Stimulated activated CD8-positive, alpha-beta memory T cell treated with anti-CD3 and anti-CD28 coated beads, Interleukin-12 subunit alpha, Interleukin-12 subunit beta, amount 100 ng/mL, for 1 hour (primary cell): ENCODE results near the gene GOLGA1.

Source experiments
- DNase-seq: peaks from one replicate; pipeline ENCODE4 v3.0.0-alpha.2; 2020; ENCODE audit warnings: low read depth

The GOLGA1 gene

DNA sequence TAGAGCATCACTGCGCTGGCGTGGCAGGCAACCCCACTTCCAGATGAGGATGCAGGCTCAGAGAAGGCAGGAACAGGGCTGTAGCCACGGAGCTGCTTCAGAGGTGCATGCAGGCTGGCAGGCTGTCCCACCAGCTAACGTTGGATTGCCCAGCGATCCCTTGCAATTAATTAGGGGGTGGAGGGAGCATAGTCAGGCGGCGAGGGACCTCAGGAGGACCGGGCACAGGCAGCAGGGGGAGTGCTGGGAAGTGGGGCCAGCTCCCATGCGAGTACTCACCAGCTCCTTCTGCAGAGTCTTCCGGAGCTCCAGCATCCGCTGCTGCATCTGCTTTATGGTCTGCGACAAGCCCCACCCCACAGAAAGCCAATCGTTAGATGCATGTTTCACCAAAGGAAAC, 58.7 kb downstream of the GOLGA1 start:
- no peak for DNase-seq

DNA sequence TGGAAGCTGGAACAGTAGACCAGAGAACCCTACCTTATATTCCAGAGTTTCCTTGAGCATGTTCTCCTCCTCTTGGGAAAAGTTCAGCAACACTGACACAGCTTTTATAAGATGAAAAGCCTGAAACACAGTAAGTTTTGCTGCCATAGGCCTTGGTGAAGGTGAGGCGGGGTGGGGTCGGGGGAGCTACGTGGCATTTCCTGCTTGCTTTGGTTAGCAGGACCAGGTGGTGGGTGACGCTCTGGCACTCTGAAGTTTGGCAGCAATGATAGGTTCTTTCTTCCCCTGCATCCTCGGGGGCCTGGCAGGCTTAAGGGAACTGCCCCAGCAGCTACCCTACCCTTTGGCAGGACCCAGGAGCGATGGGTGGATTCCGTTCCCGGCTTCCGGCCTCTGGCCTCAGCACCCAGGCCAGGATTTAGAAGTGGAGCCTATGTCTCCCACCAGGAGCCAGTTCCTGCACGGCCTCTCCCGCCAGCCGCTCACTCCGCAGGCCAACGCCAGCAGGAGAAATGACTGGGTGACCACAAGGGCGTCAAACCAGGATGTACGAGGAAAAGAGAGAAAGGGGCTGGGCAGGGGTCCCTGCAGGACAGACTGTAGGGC, 59.6 kb downstream of the GOLGA1 start:
- DNase-seq: no peak

DNA sequence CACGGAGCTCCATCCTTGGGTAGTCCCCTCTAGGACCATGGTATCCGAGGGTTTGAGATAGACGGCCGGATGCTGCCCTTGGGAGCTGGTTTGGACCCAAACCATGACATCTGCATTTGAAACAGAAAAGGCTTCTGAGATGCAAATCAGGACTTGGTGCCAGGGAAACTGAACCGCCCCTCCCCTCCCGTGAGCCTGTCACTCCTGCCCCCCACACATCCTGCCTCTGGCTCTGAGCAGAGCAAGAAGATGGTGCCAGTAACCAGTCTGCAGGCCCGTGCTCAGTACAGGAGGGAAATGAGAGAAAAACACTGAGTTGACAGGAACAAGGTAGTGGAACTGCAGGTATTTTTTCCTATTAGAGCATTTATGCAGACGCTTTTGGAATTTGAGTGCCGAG, 60.4 kb downstream of the GOLGA1 start:
- DNase-seq: no peak

DNA sequence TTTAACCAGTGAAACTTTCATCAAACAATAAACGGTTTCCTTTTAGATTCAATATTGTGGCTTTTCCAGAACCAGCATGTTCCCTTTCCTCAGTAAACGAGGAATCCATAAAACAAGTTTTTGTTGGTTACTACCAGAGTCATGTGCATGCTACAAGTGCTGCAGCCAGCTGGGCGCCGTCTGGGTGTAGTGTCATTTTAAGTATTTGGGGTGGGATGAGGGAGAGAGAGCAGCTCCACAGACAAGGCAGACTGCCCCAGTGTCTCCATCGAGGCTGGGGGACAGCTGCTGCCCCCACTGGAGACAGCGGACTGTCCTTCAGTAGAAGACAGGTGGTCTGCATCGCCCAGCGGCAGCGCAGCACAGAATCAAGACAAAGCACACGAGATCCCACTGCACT, 61.7 kb downstream of the GOLGA1 start:
- no peak for DNase-seq

DNA sequence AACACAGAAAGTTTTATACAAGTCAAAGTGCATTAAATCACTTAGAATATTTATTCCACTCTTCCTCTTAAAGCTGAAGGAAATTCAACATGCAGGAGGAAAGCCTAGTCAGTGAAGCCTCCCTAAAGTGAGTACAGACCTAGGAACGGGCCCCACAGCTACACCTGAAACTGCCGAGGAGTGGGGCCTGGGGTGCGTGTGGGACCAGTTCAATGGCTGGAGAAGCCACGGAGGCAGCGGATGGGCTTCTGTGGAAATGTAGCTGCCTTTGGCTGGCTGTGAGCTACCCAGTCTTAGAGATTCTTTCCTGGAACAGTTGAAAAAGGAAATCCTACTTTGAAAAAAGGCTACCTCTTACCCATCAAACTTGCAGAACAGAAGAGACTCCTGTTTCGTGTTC, 62.4 kb downstream of the GOLGA1 start:
- DNase-seq: no peak

DNA sequence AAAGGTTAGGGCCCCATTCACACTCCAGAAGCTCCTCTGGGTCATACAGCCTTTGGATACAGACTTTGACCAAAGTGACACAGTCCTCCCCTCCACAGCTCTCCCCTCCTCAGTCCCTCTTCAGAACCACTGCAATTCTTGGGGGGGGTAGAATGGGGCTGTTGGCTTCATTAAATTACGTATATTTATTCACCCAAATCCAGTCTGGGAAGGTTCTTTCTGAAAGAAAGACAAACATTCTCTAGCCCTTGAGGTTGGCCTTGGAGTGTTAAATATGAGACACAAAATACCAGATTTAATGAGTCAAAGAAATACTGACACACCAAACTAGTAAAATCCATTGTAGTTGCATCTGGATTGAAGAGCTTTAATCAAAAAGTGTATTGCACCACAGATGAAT, 62.9 kb downstream of the GOLGA1 start:
- DNase-seq: no peak

DNA sequence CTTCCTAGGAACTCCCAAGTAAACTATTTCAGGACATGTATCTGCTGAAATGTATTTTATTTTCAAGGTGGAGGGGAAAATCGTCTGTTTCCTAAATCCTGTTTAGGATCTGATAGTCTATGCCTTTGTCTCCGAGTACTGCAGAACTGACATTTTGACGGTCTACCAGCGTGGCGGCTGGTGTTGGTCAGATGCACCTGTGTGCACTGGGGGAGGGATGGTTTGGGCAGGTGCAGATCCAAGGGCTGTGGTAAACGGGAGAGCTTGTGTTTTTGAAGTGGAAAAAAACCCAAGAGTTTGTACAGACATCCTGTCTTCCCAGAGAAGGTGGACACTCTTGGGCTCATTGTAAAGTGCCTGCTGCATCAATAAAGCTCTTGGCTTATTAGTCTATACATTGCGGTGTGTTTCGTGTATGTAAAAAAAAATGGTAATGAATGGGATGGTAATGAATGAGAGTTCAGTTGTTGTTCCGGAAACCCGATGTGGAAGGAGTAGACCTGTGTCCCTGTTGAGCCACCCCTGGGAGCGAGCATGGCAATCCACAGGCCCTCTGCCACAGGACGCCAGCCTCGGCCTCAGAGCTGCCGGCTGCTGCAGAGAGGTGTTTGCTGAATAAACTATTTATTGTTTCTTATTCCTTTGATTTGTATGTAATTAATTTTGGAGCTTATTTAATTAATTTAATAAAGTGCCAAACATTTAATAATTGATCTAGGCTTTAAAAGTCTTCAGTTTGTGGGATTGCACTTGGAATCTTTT, 63.7 kb downstream of the GOLGA1 start:
- DNase-seq: no peak

DNA sequence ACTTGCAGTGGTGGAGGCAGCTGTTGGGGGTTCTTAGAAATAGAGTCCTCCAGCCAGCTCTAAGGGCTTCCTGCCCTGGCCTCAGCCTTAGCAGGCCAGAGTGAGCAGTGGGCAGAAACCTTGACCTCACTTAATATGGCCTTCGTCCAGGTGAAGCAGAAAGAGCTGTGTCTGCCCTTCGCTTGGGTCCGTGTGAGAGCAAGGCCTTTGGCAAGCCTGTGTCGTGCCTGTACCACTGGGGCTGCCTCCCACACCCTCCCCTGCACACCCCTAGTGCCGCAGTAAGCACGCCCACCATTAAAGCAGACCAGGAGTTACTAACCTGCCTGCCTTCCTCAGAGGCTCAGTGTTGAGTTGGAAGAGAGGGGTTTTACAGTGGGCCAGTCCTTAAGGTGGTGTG, 65.4 kb downstream of the GOLGA1 start:
- no peak for DNase-seq

DNA sequence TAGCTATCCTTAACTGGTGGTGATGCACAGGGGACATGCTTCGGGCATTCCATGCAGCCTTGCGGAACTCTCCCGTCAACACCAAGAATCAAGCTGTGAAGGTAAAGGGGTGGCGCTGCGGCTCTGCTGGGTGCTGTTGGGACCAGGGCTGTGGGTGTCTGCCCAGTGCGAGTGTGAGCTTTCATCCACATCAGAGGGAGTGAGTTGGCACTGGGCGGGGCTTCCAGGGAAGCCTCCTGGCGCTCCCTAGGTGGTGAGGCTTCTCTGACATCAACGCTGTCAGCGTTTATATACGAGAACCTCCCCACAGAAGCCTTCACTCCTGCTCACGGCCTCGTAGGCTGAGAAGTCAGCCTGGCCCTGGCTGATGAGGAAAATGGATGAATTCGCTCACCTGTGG, 67.2 kb downstream of the GOLGA1 start:
- no peak for DNase-seq

DNA sequence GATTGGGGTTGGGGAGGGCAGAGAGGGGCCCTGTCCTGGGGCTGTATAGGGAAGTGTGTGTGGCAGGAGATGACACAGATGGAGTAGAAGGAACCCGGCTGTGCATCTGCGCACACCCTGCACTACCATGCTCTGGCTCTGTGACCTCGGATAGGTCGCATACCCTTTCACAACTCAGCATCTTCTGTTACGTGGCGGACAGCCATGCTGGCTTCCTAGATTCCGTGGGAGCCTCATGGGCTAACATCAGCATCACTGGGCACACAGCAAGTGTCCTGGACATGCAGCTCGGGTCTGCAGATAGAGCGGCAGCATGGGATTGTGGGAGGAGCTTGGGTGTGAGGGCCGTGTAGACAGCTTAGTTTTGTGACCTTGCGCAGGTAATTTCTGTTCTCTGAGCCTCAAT, 69.7 kb downstream of the GOLGA1 start:
- DNase-seq: no peak

DNA sequence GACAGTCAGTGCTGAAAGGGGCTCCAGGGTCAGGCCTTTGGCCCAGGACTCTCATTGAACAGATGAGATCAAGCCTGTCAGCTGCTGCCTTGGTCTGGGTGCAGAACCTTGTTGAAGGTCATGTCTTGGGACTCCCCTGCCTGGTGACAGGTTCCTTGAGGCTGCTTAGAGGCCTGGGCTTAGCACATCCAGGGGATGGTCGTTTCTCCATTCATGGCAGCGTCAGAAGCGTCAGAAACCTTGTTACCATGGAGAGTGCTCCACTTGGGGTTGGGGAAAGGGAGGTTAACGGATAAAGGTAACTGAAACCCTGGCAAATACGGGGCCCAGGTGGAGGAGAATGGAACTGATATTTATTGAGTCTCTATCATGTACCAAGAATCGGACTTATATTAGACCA, 70.2 kb downstream of the GOLGA1 start:
- no peak for DNase-seq

DNA sequence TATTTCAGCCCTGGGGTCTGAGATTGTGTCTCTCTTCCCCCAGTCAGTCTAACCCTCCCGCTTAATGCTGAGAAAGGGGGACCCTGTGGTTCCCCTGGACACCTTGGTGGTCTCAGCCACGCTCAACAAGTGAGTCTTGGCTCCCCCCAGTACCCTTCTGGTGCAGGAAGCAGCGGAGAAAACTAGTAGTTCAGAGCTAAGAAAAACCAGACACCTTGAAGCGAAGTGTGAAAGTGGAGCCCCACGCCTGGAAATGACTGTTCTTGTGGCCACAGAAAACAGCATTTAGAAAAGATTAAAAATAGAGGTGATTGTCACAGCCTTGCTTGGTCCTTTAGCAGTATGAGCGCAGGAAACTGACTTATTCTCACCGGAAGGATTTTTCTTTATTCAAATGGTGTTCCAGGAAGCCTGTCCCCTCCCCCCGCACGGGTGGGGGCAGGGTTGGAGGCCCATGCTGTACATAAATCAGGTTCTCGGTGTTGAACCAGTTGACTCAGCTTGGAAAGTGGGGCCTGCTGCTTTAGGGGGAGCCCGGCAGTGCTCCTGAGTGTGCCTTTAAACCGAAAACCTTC, 70.8 kb downstream of the GOLGA1 start:
- DNase-seq: peak; percentile 57

DNA sequence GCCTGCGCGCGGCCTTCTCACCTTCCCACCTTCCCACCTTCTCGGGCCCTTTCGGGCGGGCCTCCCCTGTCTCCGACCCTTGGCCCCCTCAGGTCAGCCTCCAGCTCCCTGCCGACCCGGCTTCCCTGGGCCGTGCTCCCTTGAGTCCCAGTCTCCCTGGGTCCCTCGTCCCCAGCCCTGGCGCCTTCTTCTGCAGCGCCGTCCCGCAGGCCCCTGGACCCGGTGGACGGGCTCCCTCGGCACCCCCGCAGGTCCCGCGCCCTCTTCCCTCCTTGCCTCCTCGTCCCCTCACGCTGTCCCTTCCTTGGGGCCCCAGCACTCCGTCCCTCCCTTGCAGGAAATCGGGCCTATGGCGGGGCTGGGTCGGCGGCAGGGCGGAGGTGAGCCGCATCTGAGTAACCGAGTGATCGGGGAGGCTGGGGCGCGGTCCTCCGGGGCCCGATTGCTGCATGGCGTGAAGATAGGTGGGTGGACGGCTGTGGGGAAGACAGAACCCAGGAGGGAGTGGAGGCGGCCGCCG, 71.4 kb downstream of the GOLGA1 start:
- no peak for DNase-seq

DNA sequence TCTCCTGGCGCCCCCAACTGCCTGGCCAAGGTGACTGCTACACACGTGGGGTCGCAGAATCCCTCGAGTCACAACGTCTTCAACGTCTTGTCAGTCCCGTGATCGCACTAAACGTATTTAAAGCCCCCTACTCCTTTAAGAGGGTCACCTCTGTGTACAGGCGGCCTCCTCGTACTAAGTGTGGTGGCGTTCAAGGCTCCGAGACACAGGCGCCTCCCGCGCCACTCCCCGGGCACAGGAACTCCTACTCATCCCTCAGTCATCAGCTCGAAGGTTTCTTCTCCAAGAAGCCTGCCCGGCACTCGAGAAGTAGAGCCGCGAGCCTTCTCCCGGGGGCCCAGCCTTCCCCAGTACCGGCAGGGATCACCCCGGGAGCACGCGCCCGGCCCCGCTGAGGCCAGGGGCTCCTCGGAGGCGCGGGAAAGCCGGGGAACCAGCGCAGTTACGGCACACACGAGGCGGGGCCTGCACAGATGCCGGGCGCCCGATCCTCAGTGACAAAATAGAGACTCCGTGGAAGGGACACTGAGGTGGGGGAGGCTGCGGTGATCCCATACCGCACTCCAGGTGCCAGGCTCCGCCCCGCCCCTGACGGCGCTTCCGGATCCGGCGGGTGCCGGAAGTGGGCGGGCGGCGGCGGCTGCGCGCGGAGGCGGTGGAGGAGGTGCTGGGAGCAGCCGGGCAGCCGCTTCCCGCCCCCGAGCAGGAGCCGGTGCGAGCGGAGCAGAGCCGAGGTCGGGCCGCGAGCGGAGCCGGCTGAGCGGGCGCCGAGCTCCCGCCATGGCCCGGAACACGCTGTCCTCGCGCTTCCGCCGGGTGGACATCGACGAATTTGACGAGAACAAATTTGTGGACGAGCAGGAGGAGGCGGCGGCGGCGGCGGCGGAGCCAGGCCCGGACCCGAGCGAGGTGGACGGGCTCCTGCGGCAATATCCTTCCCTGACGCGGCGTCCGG, 72.1 kb downstream of the GOLGA1 start:
- DNase-seq: peak; percentile 80

DNA sequence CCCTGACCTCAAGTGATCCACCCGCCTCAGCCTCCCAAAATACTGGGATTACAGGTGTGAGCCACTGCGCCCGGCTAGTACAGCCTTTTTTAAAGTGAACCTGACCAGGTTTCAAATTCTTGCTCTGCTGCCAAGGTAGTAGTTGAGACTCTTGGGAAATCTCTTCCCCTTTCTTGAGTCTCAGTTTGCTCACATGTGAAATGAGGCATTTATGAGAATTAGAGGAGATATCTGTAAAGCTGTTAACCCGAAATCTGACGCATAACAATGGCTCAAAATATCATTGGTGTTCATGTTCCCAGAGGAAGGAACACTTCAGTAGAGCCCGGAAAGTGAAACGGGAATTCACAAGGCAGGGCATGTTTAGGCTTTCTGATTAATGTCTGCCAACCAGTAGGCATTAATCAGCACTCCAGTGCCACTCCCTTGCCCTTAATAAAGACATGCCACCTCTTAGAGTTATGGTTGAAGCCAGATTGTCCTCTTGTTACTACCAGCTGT, 77.5 kb downstream of the GOLGA1 start:
- no peak for DNase-seq

DNA sequence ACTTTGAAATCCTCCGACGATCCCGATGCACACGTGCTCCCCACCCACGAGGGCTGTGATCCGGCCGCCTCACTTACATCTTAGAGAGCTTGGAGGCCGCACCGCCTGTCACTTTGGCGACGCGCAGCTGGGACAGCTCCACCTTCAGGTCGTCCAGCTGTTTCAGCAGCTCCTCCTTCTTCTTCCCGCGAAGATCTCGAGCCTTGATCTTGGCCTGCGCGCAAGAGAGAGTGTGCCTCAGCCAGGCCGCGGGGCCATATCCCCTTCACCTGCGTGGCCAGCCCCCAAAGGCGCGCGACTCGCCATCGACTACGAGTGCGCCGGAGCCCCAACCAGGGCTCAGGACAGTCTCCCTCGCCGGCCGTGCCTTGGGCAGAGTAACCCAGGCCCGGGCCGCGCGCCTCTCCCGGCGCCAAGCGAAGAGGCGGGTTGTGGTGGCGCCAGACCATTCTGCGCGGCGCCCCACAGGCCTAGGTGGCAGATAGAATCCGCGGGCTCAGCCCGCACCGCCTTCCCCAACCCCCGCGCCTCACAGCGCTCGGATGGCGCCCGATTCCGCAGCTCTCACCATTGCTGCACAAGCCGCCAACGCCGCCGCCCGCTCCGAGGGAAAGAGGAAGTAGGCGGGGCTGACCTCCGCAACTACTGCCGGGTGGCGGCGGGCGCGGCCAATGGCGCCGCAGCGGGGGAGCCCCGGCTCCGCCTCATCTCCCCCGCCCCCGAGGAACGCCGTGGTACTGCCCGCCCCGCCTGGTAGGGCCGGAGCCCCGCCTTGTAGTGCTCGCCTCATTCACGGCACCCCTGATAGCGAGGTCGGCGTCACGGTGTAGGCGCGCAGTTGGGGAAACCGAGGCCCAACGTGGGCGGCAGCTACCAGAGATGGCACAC, 79.3 kb downstream of the GOLGA1 start, which contains the start of the genes ARPC5L and RPL35:
Gene ARPC5L (plus strand): TSS at position 789 of the 888 bp plus-strand sequence. CDS start 7,161 bp downstream, outside the sequence.
Gene RPL35 (minus strand): TSS at position 616 of the 888 bp plus-strand sequence. CDS start 45 bp downstream, at position 571.
- peak; percentile 89 for DNase-seq

DNA sequence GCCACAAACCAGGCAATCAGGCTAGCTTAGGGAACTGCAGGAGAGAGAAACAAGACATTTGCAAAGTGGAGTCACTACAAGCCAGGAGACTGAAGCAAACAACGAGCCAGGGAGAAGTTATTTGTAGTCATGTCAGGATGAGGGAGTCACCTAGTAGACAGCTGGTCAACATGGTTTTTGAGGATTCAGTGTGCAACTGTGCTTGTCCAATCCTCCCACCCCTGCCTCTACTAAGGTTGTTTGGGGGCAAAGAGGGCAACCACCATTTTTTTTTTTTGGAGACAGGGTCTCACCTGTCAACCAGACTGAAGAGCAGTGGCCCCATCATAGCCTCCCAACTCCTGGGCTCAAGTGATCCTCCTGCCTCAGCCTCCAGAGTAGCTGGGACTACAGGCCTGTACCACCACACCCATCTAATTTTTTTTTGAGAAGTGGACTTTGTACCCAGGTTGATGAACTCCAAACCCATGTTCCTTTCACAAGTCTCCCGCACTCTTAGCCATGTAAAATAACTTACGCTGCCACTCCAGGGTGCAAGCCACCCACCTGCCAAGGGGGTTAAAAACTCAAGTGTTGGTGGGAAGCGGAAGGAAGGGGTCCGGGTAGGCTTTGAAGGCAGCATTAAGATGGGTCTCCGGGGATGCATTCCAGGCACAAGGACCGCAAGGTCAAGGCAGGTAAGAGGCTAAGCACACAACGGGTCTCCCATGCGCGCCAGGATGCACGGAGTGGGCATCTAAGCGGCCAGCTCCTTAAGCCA, 80.1 kb downstream of the GOLGA1 start:
- DNase-seq: no peak

DNA sequence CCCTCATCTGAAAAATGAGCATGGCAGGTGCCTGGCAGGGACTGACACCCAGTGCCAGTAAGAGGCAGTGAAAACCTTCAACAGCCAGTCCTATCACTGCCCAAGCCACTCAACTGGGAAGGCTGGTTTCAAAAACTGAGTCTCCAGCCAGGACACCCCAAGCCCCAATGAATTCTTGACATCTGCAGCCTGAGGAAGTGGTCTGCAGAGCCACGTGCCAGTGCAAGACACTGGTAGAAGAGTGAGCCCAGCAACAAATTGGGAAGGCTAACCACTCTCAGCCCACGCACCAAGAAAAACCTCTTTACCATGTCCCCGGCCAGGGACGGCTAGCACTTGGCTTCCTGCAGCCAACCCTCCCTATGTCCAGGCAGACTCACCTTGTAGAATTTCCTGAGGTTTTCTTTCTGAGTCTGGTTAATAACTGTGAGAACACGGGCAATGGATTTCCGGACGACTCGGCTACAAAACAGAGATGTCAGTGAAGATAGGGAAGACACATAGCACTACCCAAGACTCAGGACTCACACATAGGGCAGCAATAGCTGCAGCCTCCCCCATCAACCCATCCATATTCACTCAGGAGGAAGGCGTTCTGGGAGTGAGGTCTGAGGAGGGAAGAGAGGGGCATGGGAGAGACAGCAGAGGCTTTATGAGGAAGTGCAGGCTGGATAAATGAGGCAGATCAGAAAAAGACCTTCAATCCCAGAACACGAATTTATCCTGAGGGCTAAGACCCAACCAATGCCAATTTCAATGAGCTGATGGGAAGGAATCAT, 80.9 kb downstream of the GOLGA1 start:
- no peak for DNase-seq
